KOPT-K1 (cell line): Measurements from ENCODE around the gene ZFHX2.

Experiments
- H3K27ac ChIP-seq: fragments of 200-600 bp; sonication (generic); 2 replicates; pipeline ENCODE4 v1.5.1; 2016; ENCODE audit warnings: antibody characterized with exemption, mild to moderate bottlenecking, low read depth, low read length; ENCODE audit not compliant: poor library complexity, severe bottlenecking
- H3K36me3 ChIP-seq: fragments of 200-600 bp; sonication (generic); 2 replicates; pipeline ENCODE4 v1.5.1; 2017; ENCODE audit warnings: antibody characterized with exemption, mild to moderate bottlenecking, low read length, moderate library complexity; ENCODE audit not compliant: insufficient read depth
- H3K9me3 ChIP-seq: fragments of 200-600 bp; sonication (generic); 2 replicates; pipeline ENCODE4 v1.5.1; 2017; ENCODE audit warnings: antibody characterized with exemption, low read length, mild to moderate bottlenecking; ENCODE audit not compliant: insufficient read depth, poor library complexity, severe bottlenecking

ZFHX2 gene

DNA sequence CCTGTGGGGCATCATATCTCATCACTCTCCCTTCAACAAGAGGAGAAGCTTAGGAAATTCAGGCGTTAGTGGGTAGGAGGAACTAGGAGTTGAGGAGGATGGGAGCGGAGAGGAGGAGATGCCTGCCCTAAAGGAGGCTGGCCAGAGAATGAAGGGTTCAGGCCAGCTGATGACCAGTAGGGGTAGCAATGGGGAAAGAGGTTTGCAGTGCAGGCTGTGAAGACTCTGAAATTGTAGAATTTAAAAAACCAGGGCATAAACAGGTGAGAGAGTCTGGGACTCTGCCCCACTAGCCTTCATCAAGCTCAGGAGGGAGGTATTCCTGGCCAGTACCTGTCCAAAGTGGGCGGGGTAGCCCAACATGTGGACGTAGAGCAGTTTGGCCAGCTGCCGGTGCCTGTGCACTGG lies 15.2 kb upstream of the ZFHX2 start:
- H3K36me3 ChIP-seq, result peaks cover 47% of the 10 kb centered on the region
- H3K27ac ChIP-seq, result peak overlapping the region; percentile 70
- no peaks in the 10 kb centered on the region for H3K9me3 ChIP-seq

DNA sequence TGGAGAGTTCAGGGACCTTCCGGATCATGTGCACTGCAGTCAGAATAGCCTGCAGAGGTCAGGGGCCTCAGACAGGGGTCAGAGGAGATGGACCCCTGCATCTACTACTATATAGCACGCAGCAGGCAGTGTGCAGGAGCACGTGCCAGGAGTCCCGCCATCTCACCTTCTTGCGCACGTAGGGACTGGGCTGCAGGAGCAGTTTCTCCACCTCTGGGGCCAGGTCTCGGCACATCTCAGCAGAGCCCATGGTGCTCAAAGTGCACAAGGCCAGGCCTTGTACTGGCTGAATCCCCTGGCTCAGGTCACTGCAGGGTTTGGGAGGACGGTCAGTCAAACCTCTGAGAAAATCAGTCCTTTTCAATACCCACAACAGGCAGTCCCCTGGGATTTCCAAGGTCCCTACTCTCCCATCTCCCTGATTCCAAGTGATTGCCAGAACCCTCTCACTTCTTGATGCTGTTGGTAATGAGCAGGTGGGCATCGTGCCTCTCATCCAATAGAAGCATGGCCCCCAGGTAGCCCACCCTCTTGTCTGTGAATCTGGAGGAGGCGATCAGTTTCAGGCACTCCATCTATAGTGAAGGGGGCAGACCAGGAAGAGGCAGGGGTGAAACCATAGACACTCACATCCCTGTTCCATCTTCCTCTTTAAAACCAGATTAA lies 14.7 kb upstream of the ZFHX2 start:
- peaks cover 53% of the 10 kb centered on the region for H3K36me3 ChIP-seq
- H3K27ac ChIP-seq, result peak overlapping the region; percentile 70
- no peaks in the 10 kb centered on the region for H3K9me3 ChIP-seq

DNA sequence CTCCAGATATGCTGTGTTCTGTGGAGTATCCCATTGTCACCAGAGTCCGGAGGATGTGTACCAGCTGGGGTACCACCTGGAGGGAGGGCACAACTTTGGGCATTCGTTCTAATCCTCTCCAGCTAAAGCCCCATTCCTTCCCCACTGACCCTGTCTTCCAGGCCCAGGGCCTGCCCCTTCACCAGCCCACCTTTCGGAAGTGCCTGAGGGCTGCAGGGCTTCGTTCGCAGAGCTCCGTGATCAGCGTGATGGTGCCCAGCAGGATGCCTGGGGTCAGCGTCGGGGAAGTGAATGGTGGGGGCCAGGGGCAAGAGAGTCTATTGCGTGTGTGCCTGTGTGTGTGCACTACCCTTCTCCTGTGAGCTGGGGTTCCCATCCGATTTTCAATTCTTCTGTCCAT lies 14.1 kb upstream of the ZFHX2 start:
- Histone ChIP-seq H3K36me3 (peaks cover 59% of the 10 kb centered on the region), H3K9me3 (no peaks in the 10 kb centered on the region), H3K27ac (no peak overlapping the region)

DNA sequence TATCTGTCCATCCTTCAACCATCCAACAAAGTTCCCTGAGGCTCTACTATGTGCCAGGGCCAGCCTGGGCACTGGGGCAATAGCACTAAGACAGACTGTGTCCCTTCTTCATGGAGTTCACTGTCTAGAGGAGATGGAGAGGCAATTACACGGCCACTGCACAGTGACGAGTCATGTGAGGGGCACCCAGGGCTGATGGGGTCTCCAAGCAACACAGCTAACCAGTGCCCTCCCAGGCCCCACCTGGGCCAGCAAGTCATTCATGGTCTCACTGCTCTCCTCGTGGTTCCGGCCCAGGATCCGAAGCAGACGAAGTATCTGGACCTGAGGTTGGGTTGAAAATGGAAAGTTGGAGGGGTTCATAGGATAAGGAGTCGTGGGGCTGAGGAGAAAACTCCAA lies 13.3 kb upstream of the ZFHX2 start:
- Histone ChIP-seq H3K27ac (no peak overlapping the region), H3K9me3 (no peaks in the 10 kb centered on the region), H3K36me3 (peaks cover 66% of the 10 kb centered on the region)

DNA sequence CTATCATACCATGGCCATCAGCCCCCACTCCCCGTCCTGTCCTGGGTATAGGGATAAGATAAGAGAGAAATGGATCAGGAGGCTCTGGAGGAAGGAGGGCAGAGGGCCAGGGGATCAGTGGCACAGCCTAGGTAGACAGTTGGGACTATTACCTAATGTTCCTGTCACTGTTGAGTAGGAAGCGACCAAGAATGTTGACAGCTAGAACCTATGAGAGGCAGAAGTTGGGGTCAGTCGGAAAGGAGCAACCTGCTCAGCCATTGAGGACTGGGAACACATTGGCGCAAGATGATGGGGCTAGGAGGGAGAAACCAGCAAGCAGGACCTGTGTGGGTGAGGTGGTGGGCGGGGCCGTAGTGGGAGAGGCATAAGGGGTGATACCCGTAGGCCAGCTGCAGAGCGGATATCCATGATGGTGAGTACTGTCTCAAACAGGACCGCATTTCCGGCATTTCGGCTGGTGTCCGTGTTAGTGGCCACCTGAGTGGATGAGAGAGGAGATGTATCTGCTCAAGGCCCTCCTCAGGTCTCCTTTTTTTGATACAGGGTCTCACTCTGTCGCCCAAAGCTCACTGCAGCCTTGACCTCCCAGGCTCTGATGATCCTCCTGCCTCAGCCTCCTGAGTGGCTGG lies 12.7 kb upstream of the ZFHX2 start:
- peaks cover 72% of the 10 kb centered on the region for H3K36me3 ChIP-seq
- H3K9me3 ChIP-seq, result no peaks in the 10 kb centered on the region
- H3K27ac ChIP-seq, result no peak overlapping the region

DNA sequence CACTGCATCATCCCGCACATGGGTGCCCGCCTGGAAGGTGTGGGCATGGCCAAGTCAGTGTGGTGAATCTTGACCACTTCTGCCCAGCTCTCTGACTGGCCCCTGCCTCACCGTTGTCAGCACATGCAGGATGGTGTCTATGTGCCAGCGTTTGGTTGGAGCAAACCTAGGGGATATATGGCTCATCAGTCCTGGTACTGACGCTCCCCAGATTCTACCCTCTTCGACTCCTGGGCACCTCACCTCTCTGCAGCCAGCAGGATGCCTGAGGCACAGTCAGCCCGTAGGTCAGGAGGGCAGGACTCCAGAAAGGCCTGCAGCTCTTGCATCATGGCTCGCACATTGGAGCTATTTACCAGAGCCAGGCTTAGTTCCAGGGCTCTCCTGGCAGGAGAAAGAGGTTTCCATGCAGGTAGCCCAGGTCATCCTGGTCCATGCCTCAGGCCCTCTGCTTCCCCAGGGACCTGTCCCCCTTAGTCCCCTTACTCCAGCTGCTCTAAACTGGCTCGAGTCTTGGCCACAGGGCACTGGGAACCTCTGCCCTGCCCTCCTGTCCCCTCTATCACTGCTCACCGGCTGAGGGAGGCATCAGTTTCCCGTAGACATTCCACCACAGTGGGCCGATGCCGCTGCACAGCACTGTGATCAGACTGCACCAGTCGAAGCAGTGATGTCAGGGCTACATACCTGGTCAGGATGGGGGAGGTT lies 12.1 kb upstream of the ZFHX2 start:
- Histone ChIP-seq H3K27ac (no peak overlapping the region), H3K9me3 (no peaks in the 10 kb centered on the region), H3K36me3 (peaks cover 79% of the 10 kb centered on the region)

DNA sequence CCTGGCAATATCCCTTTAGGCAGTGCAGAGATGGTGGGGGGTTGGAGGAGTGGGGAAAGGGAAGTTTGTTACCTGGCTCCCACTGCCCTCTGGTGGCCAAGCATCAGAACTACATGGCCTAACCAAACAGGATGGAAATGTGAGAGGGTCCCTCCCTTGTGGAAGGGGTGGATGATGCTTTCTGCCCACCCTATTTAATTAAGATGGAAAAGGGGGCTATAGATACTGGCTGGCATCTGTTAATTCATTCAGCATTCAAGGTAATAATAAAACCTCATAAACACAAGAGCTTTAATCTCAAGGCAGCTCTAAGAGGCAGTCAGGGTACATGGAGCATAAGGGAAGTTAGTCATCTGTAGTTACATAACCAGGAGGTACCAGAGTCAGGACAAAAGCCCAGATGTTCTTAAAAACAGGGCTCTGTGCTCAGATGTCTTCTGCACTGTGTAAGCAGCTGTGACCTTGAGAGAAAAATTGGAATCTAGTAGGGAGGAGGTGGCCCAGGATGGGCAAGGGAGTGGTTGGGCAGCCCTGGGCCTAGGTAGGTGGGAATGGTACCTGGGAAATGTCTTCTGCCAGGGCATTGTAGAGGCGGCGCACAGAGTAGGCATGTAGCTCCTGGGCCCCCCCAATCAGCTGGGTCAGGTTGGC lies 11.4 kb upstream of the ZFHX2 start:
- no peaks in the 10 kb centered on the region for H3K9me3 ChIP-seq
- no peak overlapping the region for H3K27ac ChIP-seq
- peaks cover 86% of the 10 kb centered on the region for H3K36me3 ChIP-seq

DNA sequence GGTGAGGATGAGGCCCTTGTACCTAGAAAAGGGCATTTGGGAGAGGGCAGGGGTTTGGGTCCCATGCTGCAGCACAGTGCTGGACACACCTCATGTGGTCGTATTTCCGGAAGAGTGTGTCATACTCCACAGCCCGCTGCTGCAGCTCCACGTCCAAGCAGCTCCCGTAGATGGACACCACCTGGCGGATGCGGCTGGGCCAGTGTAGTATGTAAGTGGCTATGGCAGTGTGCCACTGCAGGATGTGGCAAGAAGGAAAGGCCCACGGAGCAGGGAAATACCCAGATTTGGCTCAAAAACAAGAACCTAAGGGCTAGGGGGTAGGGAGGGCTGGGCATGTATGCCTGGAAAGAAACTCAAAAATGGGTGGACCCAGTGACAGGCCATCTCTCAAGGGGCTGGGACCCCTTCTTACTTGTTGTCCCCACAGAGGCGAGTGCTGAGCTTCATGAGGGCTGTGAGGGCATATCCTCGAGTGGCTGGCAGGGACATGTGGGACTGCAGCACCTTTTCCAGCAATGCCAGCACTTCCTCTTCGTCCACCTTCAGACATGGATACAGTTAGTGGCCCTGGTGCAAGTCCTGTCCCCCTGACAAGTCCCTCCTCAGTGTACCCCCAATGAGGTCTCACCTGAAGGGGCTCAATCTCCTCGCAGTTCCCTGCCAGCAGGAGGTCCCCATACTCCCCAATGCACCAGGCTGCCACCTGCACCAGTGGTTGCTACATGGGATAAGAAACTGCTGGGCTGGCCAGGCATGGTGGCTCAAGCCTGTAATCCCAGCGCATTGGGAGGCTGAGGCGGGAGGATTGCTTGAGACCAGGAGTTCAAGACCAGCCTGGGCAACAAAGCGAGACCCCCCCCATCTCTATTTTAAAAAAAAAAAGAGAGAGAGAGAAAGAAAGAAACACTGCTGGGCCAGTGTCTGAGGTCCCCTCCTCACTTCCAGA lies 10.6 kb upstream of the ZFHX2 start:
- Histone ChIP-seq H3K36me3 (peaks cover 88% of the 10 kb centered on the region), H3K27ac (no peak overlapping the region), H3K9me3 (no peaks in the 10 kb centered on the region)

DNA sequence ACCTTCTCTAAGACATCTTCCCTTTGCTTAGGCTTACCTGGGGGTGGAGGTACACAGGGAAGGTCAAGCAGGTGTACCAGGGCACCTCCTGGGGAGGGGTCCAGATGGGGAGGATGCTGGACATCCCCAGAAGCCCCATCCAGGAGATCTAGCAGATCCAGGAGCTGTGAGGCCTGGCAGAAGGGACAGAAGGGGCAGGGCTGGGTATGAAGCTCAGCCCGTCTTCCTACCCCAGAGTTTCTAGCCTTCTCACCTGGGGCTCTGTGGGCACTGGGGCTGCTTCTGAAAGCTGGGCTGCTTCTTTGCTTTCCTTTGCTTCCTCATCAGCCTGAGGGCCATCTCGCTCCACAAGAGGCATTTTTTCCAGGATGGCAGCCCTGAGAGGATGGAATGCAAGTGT lies 9.7 kb upstream of the ZFHX2 start:
- peaks cover 86% of the 10 kb centered on the region for H3K36me3 ChIP-seq
- no peak overlapping the region for H3K27ac ChIP-seq
- H3K9me3 ChIP-seq, result no peaks in the 10 kb centered on the region

DNA sequence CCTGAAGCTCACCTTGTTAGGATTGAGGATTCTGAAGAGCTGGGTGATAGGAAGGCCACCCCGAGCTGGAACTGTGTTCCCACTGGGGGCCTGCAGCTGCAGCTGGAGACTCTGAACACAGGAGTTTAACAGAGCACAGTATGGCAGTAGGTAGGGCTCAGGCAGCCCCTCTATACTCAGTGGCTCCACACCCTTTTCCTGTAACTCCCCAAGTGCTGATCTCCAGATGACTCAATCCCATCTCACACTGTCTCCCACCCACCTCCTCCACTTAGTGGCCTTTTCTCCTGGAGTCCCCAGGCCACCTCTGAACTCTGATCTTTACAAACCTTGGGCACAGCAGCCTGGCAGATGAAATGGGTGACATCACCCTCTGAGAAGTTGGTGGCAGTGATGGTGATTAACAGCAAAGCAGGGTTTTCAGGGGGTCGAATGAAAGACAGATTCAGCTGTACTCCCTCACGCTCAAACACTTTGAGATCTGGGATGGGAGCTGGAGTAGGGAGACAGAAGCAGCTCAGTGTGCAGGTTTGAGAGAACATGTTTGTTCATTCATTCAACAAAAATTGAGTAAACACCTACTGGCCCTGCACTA lies 8.5 kb upstream of the ZFHX2 start:
- peaks cover 73% of the 10 kb centered on the region for H3K36me3 ChIP-seq
- no peak overlapping the region for H3K27ac ChIP-seq
- no peaks in the 10 kb centered on the region for H3K9me3 ChIP-seq

DNA sequence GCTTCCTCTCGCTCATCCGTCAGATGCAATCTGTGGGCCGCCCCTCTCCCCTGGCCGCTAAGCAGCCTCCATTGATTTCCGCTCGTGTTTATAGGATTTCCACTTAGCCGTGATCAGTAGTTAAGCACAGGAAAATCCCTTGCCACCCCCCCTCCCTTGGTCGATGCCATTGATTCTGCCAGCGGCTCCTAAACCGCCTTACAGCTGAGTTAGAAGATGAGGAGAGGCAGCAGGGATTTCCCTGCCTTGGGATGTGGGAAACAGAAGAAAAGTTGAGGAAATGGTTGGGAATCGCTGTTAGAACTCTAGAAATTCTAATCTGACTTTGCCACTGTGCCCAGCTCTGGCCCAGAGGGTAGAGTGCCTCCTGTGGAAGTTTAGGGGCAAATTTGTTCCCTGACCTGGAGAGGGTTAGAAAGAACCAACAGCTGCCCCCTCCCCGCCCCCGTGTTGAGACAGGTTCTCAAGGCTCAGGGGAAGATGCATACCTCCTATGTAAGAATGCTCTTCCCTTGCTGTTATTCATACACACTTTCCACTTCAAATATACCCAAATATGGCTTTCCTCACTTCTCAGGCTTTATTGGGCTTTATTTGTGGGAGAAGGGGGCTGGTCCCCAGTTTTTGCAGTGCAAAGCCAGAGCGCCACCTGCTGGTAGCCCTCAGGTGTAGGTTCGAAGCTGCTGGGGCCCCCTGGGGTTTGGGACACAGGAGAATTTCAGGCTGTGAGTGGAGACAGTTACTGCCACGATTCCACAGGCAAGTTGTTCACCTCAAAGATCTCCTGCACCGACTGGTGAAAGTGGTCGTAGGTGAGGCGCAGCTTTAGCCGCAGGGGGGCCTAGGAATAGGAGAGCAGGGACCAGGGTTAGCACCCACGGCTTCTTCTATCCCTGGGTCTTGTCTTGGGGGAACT lies 7.7 kb upstream of the ZFHX2 start:
- peaks cover 66% of the 10 kb centered on the region for H3K36me3 ChIP-seq
- H3K9me3 ChIP-seq, result no peaks in the 10 kb centered on the region
- H3K27ac ChIP-seq, result no peak overlapping the region

DNA sequence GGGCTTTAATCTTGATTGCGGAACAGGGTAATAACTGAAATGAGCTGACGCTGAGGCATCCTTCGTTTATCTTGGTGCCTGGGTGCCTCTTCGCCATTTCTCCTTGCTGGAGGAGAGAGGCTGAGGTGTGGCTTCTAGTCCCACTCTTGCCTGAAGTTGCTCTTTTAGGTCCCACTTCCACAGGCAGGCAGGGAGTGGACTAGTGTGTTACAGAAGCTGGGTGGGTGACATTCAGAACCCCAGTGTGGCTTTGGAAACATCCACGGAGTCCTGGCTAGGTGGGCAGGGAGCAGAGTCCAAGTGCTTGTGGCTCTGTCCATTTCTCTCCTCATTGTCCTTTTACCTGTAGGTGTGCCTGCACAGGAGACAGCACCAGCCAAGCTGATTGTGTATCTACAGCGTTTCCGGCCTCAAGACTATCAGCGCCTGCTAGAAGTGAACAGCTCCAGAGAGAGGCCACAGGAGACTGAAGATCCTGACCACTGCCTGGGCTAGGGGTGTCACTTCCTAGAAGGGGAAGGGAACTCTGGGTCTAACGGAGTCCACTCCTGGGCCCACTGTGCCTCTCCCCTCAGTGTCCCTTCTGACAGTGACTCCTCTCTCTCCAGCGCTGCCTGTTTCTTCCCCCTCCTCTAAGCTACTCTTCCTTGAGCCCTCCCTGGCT lies 6.9 kb upstream of the ZFHX2 start:
- Histone ChIP-seq H3K36me3 (peaks cover 58% of the 10 kb centered on the region), H3K9me3 (no peaks in the 10 kb centered on the region), H3K27ac (no peak overlapping the region)

DNA sequence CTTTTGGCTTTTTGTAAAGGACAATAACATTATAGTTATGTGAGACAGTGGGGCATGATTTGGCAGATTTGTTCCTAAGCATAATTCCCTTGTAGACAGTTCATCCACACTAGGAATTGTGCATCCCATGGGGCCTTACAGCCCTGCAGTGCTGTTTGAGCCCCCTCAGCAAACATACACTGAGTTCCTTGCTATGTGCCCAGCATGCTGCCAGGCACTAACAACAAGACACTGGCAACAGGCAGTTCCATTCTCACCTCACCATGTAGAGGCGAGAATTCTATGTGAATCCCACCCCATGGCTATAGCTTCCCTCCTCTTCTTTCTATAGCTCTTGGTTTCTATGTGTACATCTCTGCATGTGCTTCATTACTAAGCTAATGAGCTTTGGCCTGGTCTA lies 6.4 kb upstream of the ZFHX2 start:
- no peaks in the 10 kb centered on the region for H3K9me3 ChIP-seq
- H3K27ac ChIP-seq, result no peak overlapping the region
- peaks cover 53% of the 10 kb centered on the region for H3K36me3 ChIP-seq
